ENCODE results near the gene SPG11.

SPG11 gene

GRCh38 chr15:44541282-44541958, 122.0 kb downstream of the SPG11 start:
- Histone ChIP-seq H3K9me2 (replicated peaks; ENCODE audit: control insufficient read depth, low read length) (no peaks in the 10 kb centered on the region), H3K27me3 (ENCODE audit: control insufficient read depth, low read length) (no peaks in the 10 kb centered on the region), H3K79me2 (ENCODE audit: control insufficient read depth, low read length) (peaks cover 96% of the 10 kb centered on the region), H4K20me1 (ENCODE audit: control insufficient read depth, insufficient read depth, low read depth, low read length) (peaks cover 13% of the 10 kb centered on the region; the same call in 1 of the 2 replicates), H3F3A (ENCODE audit: control insufficient read depth, insufficient read depth) (0 out of 2 replicates have a peak, but pooled peaks cover 6% of the 10 kb centered on the region), H3K4me1 (ENCODE audit: control insufficient read depth, low read length) (peaks cover 30% of the 10 kb centered on the region), H3K4me2 (ENCODE audit: low read length) (peak overlapping the region; percentile 1), H3K36me3 (ENCODE audit: control insufficient read depth, low read length) (peaks cover 64% of the 10 kb centered on the region), H3K9me3 (ENCODE audit: control insufficient read depth, insufficient read depth, low read length) (no peaks in the 10 kb centered on the region), H3K27ac (ENCODE audit: low read depth, low read length) (no peak overlapping the region), H3K4me3 (ENCODE audit: low read length) (no peak overlapping the region)
- no peak for TF ChIP-seq EZH2phosphoT487 (IDR thresholded peaks at IDR 0.05; ENCODE audit: borderline replicate concordance, low read length)
- no peak for TF ChIP-seq CTCF (IDR thresholded peaks at IDR 0.05; ENCODE audit: low read depth, low read length, poor library complexity, severe bottlenecking)

- TF ChIP-seq CTCF (IDR thresholded peaks at IDR 0.05; ENCODE audit: low read depth, low read length, poor library complexity, severe bottlenecking): no peak
- no peak for TF ChIP-seq EZH2phosphoT487 (IDR thresholded peaks at IDR 0.05; ENCODE audit: borderline replicate concordance, low read length)
- H3K27ac ChIP-seq (ENCODE audit: low read depth, low read length): peak overlapping the region; percentile 76
Observed at GRCh38 chr15:44537735-44538240, 125.7 kb downstream of the SPG11 start.

GRCh38 chr15:44536962-44537734, 126.3 kb downstream of the SPG11 start, which contains the start of gene EIF3J:
EIF3J (plus strand) TSS chr15:44537147; CDS start chr15:44537195, 48 bp downstream.
- peaks cover 13% of the 10 kb centered on the region; the same call in 1 of the 2 replicates for H4K20me1 ChIP-seq (ENCODE audit: control insufficient read depth, insufficient read depth, low read depth, low read length)
- TF ChIP-seq EZH2phosphoT487 (IDR thresholded peaks at IDR 0.05; ENCODE audit: borderline replicate concordance, low read length) (no peak), CTCF (IDR thresholded peaks at IDR 0.05; ENCODE audit: low read depth, low read length, poor library complexity, severe bottlenecking) (no peak)
- H3K9me2 ChIP-seq (replicated peaks; ENCODE audit: control insufficient read depth, low read length): no peaks in the 10 kb centered on the region
- H3K4me2 ChIP-seq (ENCODE audit: low read length): peak within 1 kb of the TSS; percentile 79
- H3K27me3 ChIP-seq (ENCODE audit: control insufficient read depth, low read length): no peaks in the 10 kb centered on the region
- H3K36me3 ChIP-seq (ENCODE audit: control insufficient read depth, low read length): peaks cover 43% of the 10 kb centered on the region
- H3K4me1 ChIP-seq (ENCODE audit: control insufficient read depth, low read length): peaks cover 36% of the 10 kb centered on the region
- H3K27ac ChIP-seq (ENCODE audit: low read depth, low read length): peak within 1 kb of the TSS; percentile 76
- H3K4me3 ChIP-seq (ENCODE audit: low read length): peak within 1 kb of the TSS; percentile 83
- peaks cover 60% of the 10 kb centered on the region for H3K79me2 ChIP-seq (ENCODE audit: control insufficient read depth, low read length)
- 0 out of 2 replicates have a peak, but pooled peaks cover 6% of the 10 kb centered on the region for H3F3A ChIP-seq (ENCODE audit: control insufficient read depth, insufficient read depth)
- H3K9me3 ChIP-seq (ENCODE audit: control insufficient read depth, insufficient read depth, low read length): no peaks in the 10 kb centered on the region

More at GRCh38 chr15:44537735-44538240, 125.7 kb downstream of the SPG11 start:
- Histone ChIP-seq H3K27me3 (ENCODE audit: control insufficient read depth, low read length) (no peaks in the 10 kb centered on the region), H3K4me3 (ENCODE audit: low read length) (peak overlapping the region; percentile 83), H3F3A (ENCODE audit: control insufficient read depth, insufficient read depth) (0 out of 2 replicates have a peak, but pooled peaks cover 6% of the 10 kb centered on the region), H3K4me2 (ENCODE audit: low read length) (peak overlapping the region; percentile 78), H4K20me1 (ENCODE audit: control insufficient read depth, insufficient read depth, low read depth, low read length) (peaks cover 13% of the 10 kb centered on the region; the same call in 1 of the 2 replicates), H3K9me2 (replicated peaks; ENCODE audit: control insufficient read depth, low read length) (no peaks in the 10 kb centered on the region), H3K9me3 (ENCODE audit: control insufficient read depth, insufficient read depth, low read length) (no peaks in the 10 kb centered on the region), H3K4me1 (ENCODE audit: control insufficient read depth, low read length) (peaks cover 36% of the 10 kb centered on the region), H3K79me2 (ENCODE audit: control insufficient read depth, low read length) (peaks cover 67% of the 10 kb centered on the region), H3K36me3 (ENCODE audit: control insufficient read depth, low read length) (peaks cover 48% of the 10 kb centered on the region)
